Spinal cord (tissue), 10 donors: ENCODE results near the gene NEGR1. TPM values are rescaled to one million over a fixed set of nuclear protein-coding genes. Genes with fewer than 3 reads are reported as not detected.

Experiments used
- DNase-seq, 6 donors: peaks; one replicate each; pipeline versions ENCODE4 v3.0.0 to v3.0.0-alpha.2; 2013 to 2015; ENCODE audit warnings: low spot score in 6 of 6, low read depth in 4 of 6
- H3K27ac ChIP-seq: one replicate; pipeline ENCODE4 v1.5.1; 2013; ENCODE audit warnings: low read depth, low read length, control low read depth
- H3K27me3 ChIP-seq: one replicate; pipeline ENCODE4 v1.6.1; 2013; ENCODE audit warnings: low read length; ENCODE audit not compliant: control insufficient read depth, insufficient read depth
- H3K36me3 ChIP-seq: one replicate; pipeline ENCODE4 v1.6.1; 2013; ENCODE audit warnings: low read length; ENCODE audit not compliant: control insufficient read depth, insufficient read depth
- H3K4me1 ChIP-seq: one replicate; pipeline ENCODE4 v1.6.1; 2013; ENCODE audit warnings: low read length; ENCODE audit not compliant: control insufficient read depth, insufficient read depth
- H3K4me3 ChIP-seq: one replicate; pipeline ENCODE4 v1.5.1; 2013; ENCODE audit warnings: low read depth, low read length, control low read depth
- H3K9me3 ChIP-seq: one replicate; pipeline ENCODE4 v1.6.1; 2013; ENCODE audit warnings: low read length; ENCODE audit not compliant: control insufficient read depth, insufficient read depth
- WGBS: methylation state at CpG from one replicate; pipeline ENCODE4 v1.1.5; 2013; ENCODE audit warnings: missing lambda C conversion rate; ENCODE audit not compliant: insufficient coverage; 5-methylcytosine and 5-hydroxymethylcytosine counted together
- polyA plus RNA-seq, 2 donors: library from polyadenylated mRNA; unstranded; fragments of 120-200 nt; gene quantifications; one replicate each; pipeline ENCODE4 v1.2.1, GENCODE V29; 2013; ENCODE audit not compliant: insufficient read length in 2 of 2
- small RNA-seq: library from RNA; depleted of rRNA; stranded (forward); fragments of <200 nt; gene quantifications from one replicate; pipeline ENCODE3, GENCODE V24; 2014; ENCODE audit warnings: low replicate concordance
- total RNA-seq, 2 donors: library from RNA; depleted of rRNA in 1 of 2; stranded (reverse); fragments of 120-200 nt in 1 of 2; fragments of >200 nt in 1 of 2; gene quantifications; one replicate each; pipeline versions ENCODE4 v1.2.3 to v1.2.4, GENCODE V29; 2013 to 2014
- donor health status: healthy.

The NEGR1 gene
- total and polyA plus RNA-seq, 4 donors = 21.4 to 88.6 (median 72.8) TPM

DNA sequence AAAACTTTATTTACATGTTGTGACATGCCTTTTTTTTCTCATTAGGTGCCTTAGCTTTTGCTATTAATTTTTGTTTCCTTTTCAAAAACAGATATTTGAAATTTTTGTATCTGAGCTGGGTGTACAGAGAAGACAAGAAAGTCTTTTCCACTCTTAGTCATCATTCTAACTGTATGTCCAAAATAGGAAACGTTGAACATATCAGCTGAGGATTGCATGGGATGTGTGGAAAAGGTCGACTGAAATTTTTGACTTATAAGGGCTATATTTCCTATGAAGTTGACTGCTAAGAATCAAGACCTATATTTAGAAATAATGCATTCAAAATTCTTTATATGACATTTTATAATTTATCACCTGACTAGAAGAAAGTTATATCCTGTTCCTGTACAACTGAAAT lies 931.5 kb downstream of the NEGR1 start:
- no CpG with 5 or more reads among the region's 2 CpGs for WGBS

DNA sequence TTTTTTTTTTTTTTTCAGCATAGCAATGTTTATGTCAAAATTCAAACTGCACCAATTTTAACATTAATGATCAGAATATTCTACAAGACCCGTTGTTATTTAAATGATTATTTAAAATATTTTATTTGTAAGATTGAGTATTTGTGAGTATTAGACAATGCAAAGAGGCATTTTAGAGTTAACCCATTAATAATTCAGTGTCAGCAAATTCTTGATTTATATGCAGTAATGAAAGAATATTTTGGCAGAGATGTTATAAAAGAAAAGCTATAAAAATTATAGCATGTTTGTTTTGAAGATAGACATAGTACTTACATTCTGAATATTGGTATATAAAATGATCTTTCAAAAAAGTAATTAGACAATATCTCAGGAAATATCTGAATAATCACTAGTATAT lies 932.0 kb downstream of the NEGR1 start:
- WGBS = no CpG with 5 or more reads among the region's 1 CpG
- Histone ChIP-seq H3K4me3 (no peak overlapping the region), H3K9me3 (no peaks in the 10 kb centered on the region), H3K4me1 (no peaks in the 10 kb centered on the region), H3K27ac (no peak overlapping the region), H3K36me3 (no peaks in the 10 kb centered on the region), H3K27me3 (no peaks in the 10 kb centered on the region)
- no peak for DNase-seq

More for the DNA sequence above, 931.5 kb downstream of the NEGR1 start:
- no peak overlapping the region for H3K27ac ChIP-seq
- H3K4me3 ChIP-seq = no peak overlapping the region
- H3K4me1 ChIP-seq = no peaks in the 10 kb centered on the region
- H3K9me3 ChIP-seq = no peaks in the 10 kb centered on the region
- no peaks in the 10 kb centered on the region for H3K27me3 ChIP-seq
- no peaks in the 10 kb centered on the region for H3K36me3 ChIP-seq
- no peak for DNase-seq

Small RNAs within 50 kb of the gene (small RNA-seq; reads per million reads assigned to genes)
- not detected for gene AL358453.1
- not detected for gene AL359821.1
